ENCODE results near the gene LSAMP.

DNA sequence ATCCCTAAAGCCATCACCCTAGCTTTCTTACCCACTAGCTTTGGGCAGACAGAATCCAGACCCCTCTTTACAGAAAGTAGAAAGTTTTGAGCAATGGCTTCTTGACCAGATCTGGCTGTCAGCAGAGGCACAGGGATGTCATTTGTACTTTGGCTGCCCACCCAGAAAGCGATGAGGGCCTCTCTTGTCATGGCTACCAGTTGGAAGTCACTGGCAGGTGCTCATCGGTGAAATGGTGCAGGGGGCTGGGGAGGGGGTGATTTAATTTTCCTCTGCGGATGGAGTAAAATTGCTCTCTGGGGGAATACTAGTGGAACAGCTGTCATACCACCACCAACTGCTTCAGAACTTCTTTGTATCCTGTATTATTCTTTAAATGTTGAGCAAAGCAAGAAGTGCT lies 393.7 kb downstream of the LSAMP start:
- TF ChIP-seq ZNF274 (IDR thresholded peaks at IDR 0.05; ENCODE audit: low read length) (no peak), ZNF274 (tag by site-specific recombination; IDR thresholded peaks at IDR 0.05; ENCODE audit: borderline replicate concordance) (no peak), ZNF501 (tag by site-specific recombination; IDR thresholded peaks at IDR 0.05) (no peak), ZNF114 (tag by site-specific recombination; IDR thresholded peaks at IDR 0.05) (no peak), ZNF629 (tag by site-specific recombination; IDR thresholded peaks at IDR 0.05) (no peak), ZNF311 (tag by site-specific recombination; IDR thresholded peaks at IDR 0.05; ENCODE audit: borderline replicate concordance) (no peak), HOXC10 (CRISPR knock-in tag; IDR thresholded peaks at IDR 0.05) (no peak), ZNF776 (tag by site-specific recombination; IDR thresholded peaks at IDR 0.05; ENCODE audit: borderline replicate concordance) (no peak), ZNF433 (tag by site-specific recombination; IDR thresholded peaks at IDR 0.05; ENCODE audit: low read depth) (no peak), ZNF121 (tag by site-specific recombination; IDR thresholded peaks at IDR 0.05) (no peak)
- TF ChIP-seq, protein P1, sequence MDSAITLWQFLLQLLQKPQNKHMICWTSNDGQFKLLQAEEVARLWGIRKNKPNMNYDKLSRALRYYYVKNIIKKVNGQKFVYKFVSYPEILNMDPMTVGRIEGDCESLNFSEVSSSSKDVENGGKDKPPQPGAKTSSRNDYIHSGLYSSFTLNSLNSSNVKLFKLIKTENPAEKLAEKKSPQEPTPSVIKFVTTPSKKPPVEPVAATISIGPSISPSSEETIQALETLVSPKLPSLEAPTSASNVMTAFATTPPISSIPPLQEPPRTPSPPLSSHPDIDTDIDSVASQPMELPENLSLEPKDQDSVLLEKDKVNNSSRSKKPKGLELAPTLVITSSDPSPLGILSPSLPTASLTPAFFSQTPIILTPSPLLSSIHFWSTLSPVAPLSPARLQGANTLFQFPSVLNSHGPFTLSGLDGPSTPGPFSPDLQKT (IDR thresholded peaks at IDR 0.05; ENCODE audit: borderline replicate concordance, low read depth, low read length) = no peak
- TF ChIP-seq, protein P2, sequence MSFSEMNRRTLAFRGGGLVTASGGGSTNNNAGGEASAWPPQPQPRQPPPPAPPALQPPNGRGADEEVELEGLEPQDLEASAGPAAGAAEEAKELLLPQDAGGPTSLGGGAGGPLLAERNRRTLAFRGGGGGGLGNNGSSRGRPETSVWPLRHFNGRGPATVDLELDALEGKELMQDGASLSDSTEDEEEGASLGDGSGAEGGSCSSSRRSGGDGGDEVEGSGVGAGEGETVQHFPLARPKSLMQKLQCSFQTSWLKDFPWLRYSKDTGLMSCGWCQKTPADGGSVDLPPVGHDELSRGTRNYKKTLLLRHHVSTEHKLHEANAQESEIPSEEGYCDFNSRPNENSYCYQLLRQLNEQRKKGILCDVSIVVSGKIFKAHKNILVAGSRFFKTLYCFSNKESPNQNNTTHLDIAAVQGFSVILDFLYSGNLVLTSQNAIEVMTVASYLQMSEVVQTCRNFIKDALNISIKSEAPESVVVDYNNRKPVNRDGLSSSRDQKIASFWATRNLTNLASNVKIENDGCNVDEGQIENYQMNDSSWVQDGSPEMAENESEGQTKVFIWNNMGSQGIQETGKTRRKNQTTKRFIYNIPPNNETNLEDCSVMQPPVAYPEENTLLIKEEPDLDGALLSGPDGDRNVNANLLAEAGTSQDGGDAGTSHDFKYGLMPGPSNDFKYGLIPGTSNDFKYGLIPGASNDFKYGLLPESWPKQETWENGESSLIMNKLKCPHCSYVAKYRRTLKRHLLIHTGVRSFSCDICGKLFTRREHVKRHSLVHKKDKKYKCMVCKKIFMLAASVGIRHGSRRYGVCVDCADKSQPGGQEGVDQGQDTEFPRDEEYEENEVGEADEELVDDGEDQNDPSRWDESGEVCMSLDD (tag by site-specific recombination; IDR thresholded peaks at IDR 0.05) = no peak
- TF ChIP-seq, protein P3, sequence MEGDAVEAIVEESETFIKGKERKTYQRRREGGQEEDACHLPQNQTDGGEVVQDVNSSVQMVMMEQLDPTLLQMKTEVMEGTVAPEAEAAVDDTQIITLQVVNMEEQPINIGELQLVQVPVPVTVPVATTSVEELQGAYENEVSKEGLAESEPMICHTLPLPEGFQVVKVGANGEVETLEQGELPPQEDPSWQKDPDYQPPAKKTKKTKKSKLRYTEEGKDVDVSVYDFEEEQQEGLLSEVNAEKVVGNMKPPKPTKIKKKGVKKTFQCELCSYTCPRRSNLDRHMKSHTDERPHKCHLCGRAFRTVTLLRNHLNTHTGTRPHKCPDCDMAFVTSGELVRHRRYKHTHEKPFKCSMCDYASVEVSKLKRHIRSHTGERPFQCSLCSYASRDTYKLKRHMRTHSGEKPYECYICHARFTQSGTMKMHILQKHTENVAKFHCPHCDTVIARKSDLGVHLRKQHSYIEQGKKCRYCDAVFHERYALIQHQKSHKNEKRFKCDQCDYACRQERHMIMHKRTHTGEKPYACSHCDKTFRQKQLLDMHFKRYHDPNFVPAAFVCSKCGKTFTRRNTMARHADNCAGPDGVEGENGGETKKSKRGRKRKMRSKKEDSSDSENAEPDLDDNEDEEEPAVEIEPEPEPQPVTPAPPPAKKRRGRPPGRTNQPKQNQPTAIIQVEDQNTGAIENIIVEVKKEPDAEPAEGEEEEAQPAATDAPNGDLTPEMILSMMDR (tag by site-specific recombination; IDR thresholded peaks at IDR 0.05) = no peak
- TF ChIP-seq, protein P4, sequence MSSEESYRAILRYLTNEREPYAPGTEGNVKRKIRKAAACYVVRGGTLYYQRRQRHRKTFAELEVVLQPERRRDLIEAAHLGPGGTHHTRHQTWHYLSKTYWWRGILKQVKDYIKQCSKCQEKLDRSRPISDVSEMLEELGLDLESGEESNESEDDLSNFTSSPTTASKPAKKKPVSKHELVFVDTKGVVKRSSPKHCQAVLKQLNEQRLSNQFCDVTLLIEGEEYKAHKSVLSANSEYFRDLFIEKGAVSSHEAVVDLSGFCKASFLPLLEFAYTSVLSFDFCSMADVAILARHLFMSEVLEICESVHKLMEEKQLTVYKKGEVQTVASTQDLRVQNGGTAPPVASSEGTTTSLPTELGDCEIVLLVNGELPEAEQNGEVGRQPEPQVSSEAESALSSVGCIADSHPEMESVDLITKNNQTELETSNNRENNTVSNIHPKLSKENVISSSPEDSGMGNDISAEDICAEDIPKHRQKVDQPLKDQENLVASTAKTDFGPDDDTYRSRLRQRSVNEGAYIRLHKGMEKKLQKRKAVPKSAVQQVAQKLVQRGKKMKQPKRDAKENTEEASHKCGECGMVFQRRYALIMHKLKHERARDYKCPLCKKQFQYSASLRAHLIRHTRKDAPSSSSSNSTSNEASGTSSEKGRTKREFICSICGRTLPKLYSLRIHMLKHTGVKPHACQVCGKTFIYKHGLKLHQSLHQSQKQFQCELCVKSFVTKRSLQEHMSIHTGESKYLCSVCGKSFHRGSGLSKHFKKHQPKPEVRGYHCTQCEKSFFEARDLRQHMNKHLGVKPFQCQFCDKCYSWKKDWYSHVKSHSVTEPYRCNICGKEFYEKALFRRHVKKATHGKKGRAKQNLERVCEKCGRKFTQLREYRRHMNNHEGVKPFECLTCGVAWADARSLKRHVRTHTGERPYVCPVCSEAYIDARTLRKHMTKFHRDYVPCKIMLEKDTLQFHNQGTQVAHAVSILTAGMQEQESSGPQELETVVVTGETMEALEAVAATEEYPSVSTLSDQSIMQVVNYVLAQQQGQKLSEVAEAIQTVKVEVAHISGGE (tag by site-specific recombination; conservative IDR thresholded peaks at IDR 0.05; ENCODE audit: low read depth) = no peak
- TF ChIP-seq, protein P5, sequence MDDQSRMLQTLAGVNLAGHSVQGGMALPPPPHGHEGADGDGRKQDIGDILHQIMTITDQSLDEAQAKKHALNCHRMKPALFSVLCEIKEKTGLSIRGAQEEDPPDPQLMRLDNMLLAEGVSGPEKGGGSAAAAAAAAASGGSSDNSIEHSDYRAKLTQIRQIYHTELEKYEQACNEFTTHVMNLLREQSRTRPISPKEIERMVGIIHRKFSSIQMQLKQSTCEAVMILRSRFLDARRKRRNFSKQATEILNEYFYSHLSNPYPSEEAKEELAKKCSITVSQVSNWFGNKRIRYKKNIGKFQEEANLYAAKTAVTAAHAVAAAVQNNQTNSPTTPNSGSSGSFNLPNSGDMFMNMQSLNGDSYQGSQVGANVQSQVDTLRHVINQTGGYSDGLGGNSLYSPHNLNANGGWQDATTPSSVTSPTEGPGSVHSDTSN (CRISPR knock-in tag; IDR thresholded peaks at IDR 0.05) = no peak
